ENCODE data around the gene MED16.
"Not testable (repeated sequence)": the region's sequence is repeated elsewhere in the genome, so short reads cannot be mapped to it uniquely, and the experiment has no call there.

Gene MED16

DNA sequence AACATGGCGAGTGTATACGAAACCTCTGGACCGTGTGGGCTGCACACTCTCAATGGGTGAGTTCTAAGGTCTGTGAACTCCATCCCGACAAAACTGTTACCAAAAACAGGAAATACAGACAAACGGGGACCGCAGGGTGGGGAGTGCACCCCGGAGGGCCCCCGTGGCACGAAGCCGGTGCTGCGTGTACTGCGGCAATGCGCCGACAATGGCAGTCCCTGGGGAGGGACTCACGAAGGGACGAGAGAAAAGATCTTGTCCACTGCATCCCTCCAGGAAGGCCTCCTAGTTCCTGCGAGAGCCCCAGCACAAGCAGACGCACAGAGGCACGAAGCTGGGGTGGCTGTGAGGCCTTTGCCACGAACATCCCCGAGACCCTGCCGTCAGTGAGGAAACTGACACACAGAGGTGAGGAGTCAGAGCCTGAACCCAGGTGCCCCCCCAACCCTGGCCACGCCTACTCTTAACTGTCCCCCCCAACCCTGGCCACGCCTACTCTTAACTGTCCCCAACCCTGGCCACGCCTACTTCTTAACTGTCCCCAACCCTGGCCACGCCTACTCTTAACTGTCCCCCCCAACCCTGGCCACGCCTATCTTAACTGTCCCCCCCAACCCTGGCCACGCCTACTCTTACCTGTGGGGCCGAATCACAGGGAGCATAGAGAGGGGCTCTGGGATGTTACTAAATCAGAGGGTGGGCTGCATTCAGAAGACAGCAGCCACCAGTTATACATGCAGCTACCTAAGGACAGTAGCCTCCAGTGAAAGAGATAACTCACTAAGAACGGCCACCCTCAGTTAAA, 4.2 kb downstream of the MED16 start:
- peak; percentile 54 for DNase-seq

DNA sequence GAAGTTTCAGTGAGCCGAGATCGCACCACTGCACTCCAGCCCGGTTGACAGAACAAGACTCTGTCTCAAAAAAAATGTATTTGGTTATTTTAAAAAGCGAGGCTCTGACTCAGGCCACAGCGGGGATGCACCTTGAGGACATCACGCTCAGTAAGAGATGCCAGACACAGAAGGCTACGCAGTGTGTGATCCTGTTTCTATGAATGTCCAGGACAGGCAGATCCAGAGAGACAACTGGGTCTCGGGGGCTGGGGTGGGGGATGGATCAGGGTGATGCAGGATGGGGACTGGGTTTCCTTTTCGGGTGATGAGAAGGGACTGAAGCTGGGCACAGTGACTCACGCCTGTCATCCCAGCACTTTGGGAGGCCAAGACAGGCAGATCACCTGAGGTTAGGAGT, 5.4 kb downstream of the MED16 start:
- no peak for DNase-seq

DNA sequence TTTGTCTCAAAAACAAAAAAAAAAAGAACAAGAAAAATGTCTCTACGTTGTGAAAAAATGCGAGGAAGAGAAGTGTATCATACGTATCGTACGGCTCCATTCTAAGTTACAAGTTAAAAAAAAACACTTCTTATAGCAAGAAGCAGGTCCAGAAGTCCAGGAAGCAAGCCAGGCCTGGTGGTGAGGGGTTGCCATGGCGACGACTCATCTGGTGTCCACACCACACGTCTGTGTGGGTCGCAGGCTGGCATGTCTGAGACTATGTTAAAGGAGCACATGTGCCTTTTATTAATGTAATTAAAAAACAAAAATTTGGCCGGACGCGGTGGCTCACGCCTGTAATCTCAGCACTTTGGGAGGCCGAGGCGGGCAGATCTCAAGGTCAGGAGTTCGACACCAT, 5.9 kb downstream of the MED16 start:
- no peak for DNase-seq

DNA sequence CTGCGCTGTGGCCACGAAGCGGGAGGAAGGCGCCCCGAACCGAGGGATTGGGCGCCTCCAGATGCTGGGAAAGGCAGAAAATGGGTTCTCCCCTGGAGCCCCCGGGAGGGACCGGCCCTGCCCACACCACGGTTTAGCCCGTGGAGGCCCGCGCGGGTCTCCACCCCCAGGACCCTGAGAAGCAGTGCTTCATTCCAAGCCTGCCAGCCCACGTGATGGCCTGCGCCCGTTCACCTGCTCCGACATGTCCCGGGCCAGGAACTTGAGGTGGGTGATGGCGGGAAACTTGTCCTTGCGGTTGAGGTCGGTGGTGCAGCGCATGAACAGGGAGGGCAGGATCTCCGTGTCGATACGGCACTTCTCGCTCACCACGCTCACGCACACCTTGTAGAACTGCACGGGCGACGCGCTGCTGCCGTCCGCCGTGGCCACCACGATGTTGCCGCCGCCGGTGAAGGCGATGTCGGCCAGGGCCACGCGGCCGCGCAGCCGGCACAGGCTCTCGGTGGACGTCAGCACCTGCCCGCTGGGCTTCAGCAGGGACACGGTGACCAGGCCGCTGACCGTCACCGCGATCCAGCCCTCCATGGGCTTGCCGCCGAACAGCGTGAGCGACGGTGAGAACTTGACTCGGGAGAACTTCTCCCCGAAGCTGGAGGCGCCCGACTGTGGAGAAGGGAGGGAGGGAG, 7.3 kb downstream of the MED16 start:
- no peak for DNase-seq

DNA sequence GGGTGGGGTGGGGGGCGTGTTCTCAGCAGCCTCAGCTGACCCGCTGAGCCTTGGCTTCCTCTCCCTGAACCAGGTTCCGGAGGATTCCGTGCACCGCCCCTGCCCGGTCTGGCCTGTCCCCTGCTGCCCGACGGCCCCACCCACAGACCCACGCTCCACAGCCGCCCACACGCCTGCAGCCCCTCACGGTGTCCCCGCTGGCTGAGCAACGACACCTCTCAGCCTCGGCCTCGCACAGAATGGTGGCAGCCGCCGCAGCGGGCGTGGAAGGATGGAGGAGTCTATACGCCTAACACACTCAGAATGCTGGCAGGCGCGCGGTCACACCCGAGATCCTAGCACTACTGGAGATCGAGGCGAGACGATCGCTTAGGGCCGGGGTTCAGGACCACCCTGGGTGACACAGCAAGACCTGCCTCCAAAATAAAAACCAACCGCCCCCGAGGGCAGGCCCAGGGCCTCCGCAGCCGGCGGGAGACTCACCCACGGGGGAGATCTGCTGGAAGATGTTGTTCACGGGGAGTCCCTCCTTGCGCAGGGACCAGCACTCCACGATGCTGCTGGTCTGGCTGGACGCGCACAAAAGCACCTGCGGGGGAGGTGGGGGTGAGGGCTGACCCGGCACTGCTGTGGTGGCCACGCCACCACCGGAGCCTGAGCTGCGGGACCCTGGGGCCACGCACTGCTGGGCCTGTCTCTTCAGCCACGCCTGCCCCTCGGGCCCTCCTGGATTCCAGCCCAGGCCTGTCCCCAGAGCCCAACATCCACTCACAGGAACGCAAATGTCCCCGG, 8.4 kb downstream of the MED16 start:
- DNase-seq = no peak

DNA sequence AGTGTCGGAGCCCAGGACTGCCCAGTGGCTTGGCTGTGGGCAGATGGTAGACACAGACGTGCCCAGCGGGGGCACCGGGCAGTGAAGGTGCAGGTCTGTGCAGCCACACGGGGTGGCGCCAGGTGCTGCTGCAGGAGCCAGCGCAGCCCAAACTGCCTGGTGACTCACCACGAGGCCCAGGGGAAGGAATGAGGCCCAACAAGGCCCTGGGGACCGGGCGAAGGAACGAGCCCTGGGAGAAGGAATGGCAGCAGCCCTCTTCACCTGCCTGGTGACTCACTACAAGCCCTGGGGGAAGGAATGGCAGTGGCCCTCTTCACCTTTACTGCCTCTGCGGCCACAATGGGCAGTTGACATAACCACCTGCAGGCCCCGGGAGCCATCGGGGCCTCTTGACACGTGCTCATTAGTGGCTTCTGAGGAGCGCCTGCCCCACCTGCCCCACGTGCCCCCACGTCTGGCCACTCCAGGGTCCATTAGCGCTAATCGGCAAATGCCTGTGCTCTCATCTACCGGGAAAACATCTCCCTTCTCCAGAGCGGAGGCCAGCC, 9.3 kb downstream of the MED16 start:
- DNase-seq = no peak

DNA sequence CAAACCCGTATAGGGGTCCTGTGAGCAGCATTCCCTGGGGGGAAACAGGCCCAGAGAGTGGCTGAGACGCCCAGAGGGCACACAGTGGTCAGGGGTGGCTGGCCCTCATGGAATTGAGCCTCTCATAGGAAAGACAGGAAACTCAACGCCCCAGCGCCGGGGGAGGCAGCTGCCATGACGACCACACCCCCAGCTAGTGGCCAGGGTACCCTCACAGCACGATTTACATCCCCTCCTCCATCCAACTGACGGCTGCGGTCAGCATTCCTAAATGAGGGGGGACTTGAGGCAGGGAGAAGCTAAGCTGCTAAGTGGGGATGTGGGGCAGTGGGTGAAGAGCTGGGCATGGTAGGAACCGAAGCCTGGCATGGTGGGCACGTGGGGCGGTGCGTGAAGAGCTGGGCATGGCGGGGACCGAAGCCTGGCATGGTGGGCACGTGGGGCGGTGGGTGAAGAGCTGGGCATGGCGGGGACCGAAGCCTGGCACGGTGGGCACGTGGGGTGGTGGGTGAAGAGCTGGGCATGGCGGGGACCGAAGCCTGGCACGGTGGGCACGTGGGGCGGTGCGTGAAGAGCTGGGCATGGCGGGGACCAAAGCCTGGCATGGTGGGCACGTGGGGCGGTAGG, 10.0 kb downstream of the MED16 start:
- no peak for DNase-seq

DNA sequence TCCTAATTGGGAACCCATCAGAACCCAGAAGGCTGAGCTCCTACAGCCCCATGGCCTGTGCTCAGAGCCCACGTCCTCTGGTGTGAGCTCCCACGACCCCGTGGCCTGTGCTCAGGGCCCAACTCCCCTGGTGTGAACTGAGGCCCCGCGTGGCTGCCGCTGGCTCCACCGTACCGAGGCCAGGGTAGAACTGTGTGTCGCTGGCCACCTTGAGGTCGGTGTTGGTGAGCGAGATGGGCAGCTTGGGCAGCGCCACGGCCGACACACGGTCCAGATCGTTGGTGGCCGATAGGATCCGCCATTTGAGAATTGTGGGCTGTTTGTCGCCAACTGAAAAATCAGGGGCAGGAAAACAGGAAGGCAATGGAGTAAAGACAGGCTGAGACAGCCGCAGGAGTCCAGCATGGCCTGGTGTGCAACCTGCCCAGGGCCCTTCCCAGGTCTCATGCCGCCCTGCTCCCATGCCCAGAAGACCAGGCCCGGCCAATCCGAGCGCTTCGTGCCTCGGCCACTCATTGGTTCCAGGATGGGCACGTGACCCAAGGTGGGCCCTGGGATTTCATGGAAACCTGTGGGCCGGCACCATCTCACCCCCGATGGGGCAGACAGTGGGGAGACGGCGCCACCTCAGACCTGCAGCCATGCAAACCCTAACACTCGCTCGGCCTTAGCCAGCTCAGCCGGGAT, 11.5 kb downstream of the MED16 start:
- no peak for DNase-seq

DNA sequence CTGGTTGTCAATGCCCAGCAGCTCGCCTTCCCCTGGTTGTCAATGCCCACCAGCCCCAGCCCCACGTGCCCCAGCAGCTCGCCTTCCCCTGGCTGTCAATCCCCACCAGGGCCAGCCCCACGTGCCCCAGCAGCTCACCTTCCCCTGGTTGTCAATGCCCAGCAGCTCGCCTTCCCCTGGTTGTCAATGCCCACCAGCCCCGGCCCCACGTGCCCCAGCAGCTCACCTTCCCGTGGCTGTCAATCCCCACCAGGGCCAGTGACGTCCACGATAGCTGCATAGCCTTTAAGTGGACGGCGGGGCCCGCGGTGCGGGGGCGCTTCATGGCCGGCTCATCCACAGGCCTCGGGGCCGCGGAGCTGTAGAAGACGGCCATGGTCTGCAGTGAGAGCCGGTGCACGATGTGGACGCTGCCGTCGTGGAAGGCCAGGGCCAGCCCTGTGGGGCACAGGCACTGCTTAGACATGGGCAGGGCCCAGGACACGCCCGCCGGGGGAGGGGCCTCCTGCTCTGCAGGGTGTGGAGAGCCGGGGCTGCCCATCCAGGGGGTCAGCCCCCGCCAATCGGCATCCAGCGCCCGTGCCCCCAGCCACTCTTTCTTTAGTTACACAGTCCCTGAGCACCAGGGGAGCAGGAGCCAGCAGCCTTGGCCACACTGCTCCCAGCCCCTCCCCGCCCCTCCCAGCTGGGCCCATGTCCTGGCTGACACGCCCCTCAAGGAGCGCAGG, 13.1 kb downstream of the MED16 start:
- DNase-seq = no peak

DNA sequence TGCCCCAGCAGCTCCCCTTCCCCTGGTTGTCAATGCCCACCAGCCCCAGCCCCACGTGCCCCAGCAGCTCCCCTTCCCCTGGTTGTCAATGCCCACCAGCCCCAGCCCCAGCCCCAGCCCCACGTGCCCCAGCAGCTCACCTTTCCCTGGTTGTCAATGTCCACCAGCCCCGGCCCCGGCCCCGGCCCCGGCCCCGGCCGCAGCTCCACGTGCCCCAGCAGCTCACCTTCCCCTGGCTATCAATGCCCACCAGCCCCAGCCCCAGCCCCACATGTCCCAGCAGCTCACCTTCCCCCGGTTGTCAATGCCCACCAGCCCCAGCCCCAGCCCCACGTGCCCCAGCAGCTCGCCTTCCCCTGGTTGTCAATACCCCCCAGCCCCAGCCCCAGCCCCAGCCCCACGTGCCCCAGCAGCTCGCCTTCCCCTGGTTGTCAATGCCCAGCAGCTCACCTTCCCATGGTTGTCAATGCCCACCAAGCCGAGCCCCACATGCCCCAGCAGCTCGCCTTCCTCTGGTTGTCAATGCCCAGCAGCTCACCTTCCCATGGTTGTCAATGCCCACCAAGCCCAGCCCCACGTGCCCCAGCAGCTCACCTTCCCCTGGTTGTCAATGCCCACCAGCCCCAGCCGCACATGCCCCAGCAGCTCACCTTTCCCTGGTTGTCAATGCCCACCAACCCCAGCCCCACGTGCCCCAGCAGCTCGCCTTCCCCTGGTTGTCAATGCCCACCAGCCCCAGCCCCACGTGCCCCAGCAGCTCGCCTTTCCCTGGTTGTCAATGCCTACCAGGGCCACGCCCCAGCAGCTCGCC, 14.0 kb downstream of the MED16 start:
- not testable (repeated sequence) for DNase-seq

DNA sequence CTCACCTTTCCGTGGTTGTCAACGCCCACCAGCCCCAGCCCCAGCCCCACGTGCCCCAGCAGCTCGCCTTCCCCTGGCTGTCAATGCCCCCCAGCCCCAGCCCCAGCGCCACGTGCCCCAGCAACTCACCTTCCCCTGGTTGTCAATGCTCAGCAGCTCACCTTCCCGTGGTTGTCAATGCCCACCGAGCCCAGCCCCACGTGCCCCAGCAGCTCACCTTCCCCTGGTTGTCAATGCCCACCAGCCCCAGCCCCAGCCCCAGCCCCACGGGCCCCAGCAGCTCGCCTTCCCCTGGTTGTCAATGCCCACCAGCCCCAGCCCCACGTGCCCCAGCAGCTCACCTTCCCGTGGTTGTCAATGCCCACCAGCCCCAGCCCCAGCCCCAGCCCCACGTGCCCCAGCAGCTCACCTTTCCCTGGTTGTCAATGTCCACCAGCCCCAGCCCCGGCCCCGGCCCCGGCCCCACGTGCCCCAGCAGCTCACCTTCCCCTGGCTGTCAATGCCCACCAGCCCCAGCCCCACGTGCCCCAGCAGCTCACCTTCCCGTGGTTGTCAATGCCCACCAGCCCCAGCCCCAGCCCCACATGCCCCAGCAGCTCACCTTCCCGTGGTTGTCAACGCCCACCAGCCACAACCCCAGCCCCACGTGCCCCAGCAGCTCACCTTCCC, 14.9 kb downstream of the MED16 start:
- not testable (repeated sequence) for DNase-seq

DNA sequence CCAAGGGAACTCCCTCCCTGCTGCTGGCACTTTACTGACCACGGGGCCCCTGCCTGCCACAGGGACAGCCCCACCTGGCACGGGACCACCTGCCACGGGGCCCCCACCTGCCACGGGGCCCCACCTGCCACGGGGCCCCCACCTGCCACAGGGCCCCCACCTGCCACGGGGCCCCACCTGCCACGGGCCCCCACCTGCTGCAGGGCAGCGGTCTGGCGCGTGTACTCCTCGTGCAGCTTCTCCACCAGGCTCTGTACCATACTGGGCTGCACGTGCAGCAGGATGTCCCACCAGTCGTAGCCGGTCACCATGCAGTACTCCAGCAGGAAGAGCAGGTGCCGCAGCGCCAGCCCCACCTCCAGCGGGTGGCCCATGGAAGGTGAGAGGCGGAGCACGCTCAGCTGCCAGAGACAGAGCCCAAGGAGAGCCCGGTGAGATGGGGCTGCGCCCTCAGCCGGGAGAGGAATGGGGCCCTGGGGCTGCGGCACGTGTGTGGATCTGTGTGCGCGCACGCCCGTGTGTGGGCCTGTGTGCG, 16.1 kb downstream of the MED16 start:
- no peak for DNase-seq

DNA sequence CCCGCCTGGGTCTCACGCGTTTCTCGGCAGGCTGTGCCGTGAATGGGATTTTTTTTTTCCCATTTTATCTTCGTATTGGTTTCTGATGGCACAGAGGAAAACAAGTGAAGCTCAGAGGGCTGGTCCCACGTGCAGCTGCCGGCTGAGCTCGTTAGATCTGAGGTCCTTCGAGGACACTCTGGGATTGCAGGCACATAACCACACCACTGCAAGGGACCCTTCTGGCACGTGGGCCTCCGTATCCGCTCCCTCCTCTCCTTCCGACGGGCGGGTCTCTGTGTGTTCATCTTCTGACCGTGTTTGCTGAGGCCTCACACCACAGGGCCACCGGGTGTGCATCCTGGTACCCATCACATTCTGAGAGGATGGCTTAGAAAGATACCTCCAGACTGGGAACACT, 16.9 kb downstream of the MED16 start:
- DNase-seq = no peak

DNA sequence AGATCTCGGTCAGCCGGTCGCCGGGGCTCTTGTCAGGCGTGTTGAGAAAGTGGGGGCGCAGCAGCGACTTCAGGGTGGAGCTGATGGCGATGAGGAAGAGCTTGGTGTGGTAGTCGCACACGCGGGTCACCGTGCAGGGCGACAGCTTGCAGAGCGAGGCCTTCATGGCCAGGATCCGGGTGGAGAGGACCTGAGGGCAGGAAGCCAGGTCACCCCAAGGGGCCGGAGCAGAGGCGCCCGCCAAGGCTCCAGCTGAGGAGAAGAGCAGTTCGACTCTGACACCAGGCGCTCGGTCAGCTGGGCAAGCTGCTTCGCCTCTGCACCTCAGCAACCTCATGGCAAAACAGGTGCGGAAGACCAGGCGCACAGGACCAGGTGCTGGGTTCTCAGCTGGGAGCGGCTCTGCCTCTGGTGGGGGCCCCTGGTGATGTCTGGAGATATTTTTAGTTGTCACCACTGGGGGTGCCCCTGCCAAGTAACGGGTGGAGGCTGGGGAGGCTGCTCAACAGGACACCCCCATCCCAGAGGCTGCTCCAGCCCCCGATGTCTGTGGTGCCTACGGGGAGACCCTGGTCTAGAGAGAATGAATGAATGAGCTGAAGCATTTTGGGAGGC, 17.6 kb downstream of the MED16 start:
- DNase-seq = no peak

DNA sequence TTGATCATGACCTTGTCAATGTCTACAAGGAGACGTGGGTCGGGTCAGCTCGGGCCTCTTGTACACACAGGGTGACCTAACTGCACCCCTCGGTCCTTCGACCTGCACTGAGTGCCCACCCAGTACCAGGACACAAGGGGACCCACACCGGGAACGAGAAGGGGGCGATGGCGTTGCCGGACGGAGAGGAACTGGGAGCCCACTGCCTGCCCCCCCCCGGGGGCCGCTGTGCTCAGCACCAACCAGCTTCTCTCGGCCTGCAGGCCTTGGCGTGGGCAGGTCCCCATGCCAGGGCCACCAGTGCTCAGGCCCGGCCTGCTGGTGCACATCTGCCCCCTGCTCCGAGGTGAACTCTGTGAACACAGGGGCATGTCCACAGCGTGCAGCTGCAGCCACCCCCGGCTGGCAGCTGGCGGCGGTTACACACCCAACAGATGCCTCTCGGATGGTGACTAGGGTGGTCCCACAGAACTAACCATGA, 19.4 kb downstream of the MED16 start:
- no peak for DNase-seq

DNA sequence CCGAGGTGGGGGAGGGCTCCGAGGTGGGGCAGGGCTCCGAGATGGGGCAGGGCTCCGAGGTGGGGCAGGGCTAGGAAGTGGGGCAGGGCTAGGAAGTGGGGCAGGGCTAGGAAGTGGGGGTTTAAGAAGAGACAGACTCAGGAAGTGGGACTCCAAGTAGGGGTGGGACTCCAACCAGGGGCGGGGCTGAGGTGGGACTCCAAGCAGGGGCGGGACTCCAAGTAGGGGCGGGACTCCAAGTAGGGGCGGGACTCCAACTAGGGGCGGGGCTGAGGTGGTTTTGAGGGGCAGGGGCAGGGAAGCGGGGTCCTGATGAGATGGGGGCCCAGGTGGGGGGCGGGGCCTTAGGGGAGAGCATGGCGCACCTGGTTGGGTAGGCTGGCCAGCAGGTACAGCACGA, 19.9 kb downstream of the MED16 start:
- peak; percentile 76 for DNase-seq

DNA sequence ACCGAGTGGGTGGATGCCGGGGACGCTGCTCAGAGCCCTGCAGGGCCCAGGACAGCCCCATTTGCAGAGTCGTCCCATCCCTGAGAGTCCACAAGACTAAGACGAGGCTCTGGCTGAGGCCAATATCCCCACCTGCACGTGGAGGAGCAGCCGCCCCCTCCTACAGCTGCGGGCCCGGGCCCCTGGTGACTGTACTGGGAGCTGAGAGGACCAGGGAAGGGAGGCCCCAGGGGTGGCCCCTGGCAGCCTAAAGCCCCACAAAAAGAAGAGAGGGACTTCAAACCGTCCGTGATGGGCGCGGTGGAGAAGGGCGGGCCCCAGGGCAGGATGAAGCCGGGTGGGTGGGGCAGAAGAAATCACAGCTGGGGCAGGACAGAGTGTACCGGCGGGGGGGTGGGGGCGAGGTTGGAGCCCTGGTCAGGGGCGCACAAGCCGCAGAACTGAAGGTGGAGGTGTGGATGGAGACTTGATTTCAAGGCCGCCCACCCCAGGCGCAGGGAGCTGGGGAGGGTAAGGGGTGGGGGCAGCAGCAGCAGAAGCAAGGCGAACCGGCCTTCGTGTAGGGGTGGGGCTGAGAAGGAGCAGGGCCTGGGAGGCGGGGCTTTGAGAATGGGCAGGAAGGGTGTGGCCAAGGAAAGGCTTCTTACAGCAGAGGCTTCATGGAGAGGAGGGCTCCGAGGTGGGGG, 20.6 kb downstream of the MED16 start:
- DNase-seq = peak; percentile 89

DNA sequence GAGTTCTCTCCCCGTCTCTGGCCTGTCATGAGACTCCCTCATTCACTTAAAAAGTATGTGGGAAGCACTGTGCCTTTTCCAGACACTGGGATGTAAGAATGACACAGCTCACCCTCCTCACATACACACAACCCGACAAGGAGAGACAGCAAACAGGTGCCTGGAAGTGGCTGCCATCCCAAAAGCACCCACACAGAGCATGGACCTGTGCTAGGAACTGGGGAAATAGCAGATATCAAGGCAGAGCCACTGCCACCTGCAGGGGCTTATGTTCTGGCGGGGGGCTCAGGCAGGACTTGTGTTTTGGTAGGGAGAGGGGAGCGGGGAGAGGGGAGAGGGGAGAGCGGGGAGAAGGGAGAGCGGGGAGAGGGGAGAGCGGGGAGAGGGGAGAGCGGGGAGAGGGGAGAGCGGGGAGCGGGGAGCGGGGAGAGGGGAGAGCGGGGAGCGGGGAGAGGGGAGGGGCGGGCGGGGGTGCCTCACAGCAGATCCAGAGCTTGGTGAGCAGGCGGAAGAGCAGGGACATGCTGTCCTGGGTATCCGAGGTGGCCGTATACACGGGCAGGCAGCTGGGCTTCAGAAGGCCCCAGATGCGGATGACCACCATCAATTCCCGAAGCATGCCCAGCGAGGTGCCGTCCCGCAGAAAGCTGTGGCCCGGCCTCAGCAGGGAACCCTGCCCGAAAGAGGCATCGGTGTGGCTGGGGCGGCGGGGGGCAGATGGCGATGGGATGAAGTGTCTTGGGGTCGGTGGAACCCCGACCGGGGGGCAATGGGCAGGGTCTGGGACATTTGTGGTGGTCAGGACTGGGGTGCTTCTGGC, 21.3 kb downstream of the MED16 start:
- peak; percentile 19 for DNase-seq

Data from stimulated activated CD4-positive, alpha-beta T cell treated with anti-CD3 and anti-CD28 coated beads, Interleukin-1b, Interleukin-23, amount 100 ng/mL, for 48 hours (primary cell).